ENCODE measurements around the gene ATP6V0A1. TPM values are rescaled to one million over a fixed set of nuclear protein-coding genes. Genes with fewer than 3 reads are reported as not detected.

ATP6V0A1 gene
- total and polyA plus RNA-seq, 2 experiments from 2014 or later, result 23.9 to 42.3 TPM

DNA sequence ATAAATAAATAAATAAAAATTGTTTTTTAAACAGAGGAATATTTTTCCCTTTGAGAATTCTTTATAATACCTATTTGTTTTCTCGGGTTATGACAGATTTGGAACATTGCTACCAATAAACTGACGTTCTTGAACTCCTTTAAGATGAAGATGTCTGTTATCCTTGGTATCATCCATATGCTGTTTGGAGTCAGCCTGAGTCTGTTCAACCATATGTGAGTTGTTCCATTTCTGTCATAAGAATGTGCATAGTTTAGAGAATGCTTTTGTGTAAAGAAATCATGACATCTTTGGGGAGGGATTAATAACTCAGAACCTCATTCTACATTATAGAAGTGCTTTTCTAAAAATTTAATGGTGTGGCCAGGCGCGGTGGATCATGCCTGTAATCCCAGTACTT lies 40.1 kb downstream of the ATP6V0A1 start:
- Histone ChIP-seq H3K9me2 (ENCODE audit: insufficient read depth) (no peaks in the 10 kb centered on the region), H4K20me1 (replicated peaks; ENCODE audit: insufficient read depth) (no peaks in the 10 kb centered on the region; the same call in 1 of the 2 replicates), H2AFZ (no peak overlapping the region), H3K27me3 (ENCODE audit: insufficient read depth) (no peaks in the 10 kb centered on the region), H3F3A (replicated peaks; ENCODE audit: low read depth) (peaks cover 7% of the 10 kb centered on the region; the same call in 1 of the 2 replicates), H3K27ac (ENCODE audit: low read depth) (no peak overlapping the region), H3K4me3 (no peak overlapping the region), H3K36me3 (ENCODE audit: insufficient read depth) (peaks cover 47% of the 10 kb centered on the region), H3K79me2 (replicated peaks; ENCODE audit: insufficient read depth) (no peaks in the 10 kb centered on the region), H3K4me2 (no peak overlapping the region), H3K4me1 (ENCODE audit: insufficient read depth) (no peaks in the 10 kb centered on the region)
- no peak overlapping the region for H3K4me3 Mint-ChIP-seq
- TF ChIP-seq, protein P1, sequence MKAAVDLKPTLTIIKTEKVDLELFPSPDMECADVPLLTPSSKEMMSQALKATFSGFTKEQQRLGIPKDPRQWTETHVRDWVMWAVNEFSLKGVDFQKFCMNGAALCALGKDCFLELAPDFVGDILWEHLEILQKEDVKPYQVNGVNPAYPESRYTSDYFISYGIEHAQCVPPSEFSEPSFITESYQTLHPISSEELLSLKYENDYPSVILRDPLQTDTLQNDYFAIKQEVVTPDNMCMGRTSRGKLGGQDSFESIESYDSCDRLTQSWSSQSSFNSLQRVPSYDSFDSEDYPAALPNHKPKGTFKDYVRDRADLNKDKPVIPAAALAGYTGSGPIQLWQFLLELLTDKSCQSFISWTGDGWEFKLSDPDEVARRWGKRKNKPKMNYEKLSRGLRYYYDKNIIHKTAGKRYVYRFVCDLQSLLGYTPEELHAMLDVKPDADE (IDR thresholded peaks at IDR 0.05), result no peak
- TF ChIP-seq JUNB (IDR thresholded peaks at IDR 0.05; ENCODE audit: unreplicated experiment) (no peak), NANOG (IDR thresholded peaks at IDR 0.05; ENCODE audit: borderline replicate concordance) (no peak), EZH2phosphoT487 (IDR thresholded peaks at IDR 0.05; ENCODE audit: unreplicated experiment) (no peak), ZNF114 (CRISPR knock-in tag; IDR thresholded peaks at IDR 0.05) (no peak), CTCF (conservative IDR thresholded peaks at IDR 0.05; ENCODE audit: low read depth in 2 of 2) (no peak), POLR2AphosphoS5 (IDR thresholded peaks at IDR 0.05; ENCODE audit: low read depth) (no peak), EZH2 (IDR thresholded peaks at IDR 0.05; ENCODE audit: low read depth, unreplicated experiment) (no peak), ZNF331 (CRISPR knock-in tag; IDR thresholded peaks at IDR 0.05; ENCODE audit: low read depth) (no peak), REST (IDR thresholded peaks at IDR 0.05; ENCODE audit: unreplicated experiment) (no peak), STAT1 (IDR thresholded peaks at IDR 0.05; ENCODE audit: unreplicated experiment) (no peak), CREB1 (CRISPR knock-in tag; IDR thresholded peaks at IDR 0.05; ENCODE audit: low read depth) (no peak)
- TF ChIP-seq, protein P2, sequence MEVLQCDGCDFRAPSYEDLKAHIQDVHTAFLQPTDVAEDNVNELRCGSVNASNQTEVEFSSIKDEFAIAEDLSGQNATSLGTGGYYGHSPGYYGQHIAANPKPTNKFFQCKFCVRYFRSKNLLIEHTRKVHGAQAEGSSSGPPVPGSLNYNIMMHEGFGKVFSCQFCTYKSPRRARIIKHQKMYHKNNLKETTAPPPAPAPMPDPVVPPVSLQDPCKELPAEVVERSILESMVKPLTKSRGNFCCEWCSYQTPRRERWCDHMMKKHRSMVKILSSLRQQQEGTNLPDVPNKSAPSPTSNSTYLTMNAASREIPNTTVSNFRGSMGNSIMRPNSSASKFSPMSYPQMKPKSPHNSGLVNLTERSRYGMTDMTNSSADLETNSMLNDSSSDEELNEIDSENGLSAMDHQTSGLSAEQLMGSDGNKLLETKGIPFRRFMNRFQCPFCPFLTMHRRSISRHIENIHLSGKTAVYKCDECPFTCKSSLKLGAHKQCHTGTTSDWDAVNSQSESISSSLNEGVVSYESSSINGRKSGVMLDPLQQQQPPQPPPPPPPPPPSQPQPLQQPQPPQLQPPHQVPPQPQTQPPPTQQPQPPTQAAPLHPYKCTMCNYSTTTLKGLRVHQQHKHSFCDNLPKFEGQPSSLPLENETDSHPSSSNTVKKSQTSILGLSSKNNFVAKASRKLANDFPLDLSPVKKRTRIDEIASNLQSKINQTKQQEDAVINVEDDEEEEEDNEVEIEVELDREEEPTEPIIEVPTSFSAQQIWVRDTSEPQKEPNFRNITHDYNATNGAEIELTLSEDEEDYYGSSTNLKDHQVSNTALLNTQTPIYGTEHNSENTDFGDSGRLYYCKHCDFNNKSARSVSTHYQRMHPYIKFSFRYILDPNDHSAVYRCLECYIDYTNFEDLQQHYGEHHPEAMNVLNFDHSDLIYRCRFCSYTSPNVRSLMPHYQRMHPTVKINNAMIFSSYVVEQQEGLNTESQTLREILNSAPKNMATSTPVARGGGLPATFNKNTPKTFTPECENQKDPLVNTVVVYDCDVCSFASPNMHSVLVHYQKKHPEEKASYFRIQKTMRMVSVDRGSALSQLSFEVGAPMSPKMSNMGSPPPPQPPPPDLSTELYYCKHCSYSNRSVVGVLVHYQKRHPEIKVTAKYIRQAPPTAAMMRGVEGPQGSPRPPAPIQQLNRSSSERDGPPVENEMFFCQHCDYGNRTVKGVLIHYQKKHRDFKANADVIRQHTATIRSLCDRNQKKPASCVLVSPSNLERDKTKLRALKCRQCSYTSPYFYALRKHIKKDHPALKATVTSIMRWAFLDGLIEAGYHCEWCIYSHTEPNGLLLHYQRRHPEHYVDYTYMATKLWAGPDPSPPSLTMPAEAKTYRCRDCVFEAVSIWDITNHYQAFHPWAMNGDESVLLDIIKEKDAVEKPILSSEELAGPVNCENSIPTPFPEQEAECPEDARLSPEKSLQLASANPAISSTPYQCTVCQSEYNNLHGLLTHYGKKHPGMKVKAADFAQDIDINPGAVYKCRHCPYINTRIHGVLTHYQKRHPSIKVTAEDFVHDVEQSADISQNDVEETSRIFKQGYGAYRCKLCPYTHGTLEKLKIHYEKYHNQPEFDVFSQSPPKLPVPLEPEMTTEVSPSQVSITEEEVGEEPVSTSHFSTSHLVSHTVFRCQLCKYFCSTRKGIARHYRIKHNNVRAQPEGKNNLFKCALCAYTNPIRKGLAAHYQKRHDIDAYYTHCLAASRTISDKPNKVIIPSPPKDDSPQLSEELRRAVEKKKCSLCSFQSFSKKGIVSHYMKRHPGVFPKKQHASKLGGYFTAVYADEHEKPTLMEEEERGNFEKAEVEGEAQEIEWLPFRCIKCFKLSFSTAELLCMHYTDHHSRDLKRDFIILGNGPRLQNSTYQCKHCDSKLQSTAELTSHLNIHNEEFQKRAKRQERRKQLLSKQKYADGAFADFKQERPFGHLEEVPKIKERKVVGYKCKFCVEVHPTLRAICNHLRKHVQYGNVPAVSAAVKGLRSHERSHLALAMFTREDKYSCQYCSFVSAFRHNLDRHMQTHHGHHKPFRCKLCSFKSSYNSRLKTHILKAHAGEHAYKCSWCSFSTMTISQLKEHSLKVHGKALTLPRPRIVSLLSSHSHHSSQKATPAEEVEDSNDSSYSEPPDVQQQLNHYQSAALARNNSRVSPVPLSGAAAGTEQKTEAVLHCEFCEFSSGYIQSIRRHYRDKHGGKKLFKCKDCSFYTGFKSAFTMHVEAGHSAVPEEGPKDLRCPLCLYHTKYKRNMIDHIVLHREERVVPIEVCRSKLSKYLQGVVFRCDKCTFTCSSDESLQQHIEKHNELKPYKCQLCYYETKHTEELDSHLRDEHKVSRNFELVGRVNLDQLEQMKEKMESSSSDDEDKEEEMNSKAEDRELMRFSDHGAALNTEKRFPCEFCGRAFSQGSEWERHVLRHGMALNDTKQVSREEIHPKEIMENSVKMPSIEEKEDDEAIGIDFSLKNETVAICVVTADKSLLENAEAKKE (CRISPR knock-in tag; IDR thresholded peaks at IDR 0.05), result no peak
- H3K27me3 Mint-ChIP-seq (ENCODE audit: insufficient read depth, low read depth, poor library complexity), result peaks cover 1% of the 10 kb centered on the region
- peaks cover 64% of the 10 kb centered on the region for H3K36me3 Mint-ChIP-seq (ENCODE audit: low read depth)
- no peaks in the 10 kb centered on the region for H3K4me1 Mint-ChIP-seq
- no peaks in the 10 kb centered on the region for H3K9me3 Mint-ChIP-seq
- ATAC-seq (no peak), DNase-seq (ENCODE audit: low spot score) (no peak)
- H3K27ac Mint-ChIP-seq, result no peak overlapping the region

Data from GM23338 (cell line).